Mammary epithelial cell (primary cell): ENCODE data around the gene MX1.

ENCODE experiments used
- EZH2 ChIP-seq: IDR thresholded peaks from 2 replicates; pipeline ENCODE4 v1.6.1; 2012; ENCODE audit warnings: low read length, inconsistent platforms, borderline replicate concordance
- TF ChIP-seq, protein P1 (sequence below), 2 donors: IDR thresholded peaks in 1 of 2; conservative IDR thresholded peaks in 1 of 2; 2 replicates each; pipeline ENCODE4 v1.5.1; 2011 to 2012; ENCODE audit warnings: inconsistent platforms in 2 of 2, low read length in 2 of 2, mild to moderate bottlenecking in 2 of 2, control low read depth in 1 of 2, low read depth in 1 of 2; ENCODE audit not compliant: insufficient read depth in 1 of 2; ENCODE audit errors: extremely low read depth in 1 of 2

DNA sequence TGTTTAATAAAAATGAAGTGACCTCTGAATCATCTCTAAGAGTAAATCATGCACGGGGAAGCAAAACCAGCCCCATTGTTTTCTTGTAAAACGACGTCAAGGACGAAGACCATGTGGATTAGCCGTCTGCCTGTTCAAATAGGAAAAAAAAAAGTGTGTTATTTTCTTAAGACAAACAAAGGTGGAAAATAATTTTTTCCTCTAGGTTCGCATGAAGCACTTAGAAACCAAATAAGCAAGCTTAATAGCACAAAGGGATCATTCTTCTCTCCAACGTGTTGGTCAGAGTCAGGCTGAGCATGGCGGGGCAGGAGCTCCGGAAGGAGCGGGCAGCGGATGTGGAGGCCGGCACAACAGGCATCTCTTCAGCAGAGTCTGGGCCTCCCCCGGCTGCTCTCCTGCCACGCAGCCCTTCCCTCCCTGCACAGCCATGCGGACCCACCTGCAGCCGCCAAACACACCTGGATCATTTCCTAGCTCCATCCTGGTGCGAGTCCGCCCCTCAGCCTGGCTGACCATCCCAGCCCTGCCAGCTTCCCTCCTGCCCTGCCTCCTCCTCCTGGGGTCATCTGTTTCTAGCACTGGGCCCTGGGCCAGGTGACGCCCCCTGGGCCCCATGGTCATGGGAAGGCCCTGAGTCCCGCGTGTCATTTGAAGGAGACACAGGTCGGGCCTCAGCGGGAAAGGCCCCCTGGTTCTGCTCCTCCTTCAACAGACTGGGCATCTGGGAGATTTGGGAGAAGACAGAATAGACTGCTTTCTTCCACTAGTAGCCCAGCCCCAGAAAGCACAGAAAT, 40.2 kb downstream of the MX1 start:
- TF ChIP-seq EZH2 = no peak
- TF ChIP-seq, protein P1, sequence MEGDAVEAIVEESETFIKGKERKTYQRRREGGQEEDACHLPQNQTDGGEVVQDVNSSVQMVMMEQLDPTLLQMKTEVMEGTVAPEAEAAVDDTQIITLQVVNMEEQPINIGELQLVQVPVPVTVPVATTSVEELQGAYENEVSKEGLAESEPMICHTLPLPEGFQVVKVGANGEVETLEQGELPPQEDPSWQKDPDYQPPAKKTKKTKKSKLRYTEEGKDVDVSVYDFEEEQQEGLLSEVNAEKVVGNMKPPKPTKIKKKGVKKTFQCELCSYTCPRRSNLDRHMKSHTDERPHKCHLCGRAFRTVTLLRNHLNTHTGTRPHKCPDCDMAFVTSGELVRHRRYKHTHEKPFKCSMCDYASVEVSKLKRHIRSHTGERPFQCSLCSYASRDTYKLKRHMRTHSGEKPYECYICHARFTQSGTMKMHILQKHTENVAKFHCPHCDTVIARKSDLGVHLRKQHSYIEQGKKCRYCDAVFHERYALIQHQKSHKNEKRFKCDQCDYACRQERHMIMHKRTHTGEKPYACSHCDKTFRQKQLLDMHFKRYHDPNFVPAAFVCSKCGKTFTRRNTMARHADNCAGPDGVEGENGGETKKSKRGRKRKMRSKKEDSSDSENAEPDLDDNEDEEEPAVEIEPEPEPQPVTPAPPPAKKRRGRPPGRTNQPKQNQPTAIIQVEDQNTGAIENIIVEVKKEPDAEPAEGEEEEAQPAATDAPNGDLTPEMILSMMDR (conservative IDR thresholded peaks at IDR 0.05 in 1 of 2, IDR thresholded peaks at IDR 0.05 in 1 of 2; ENCODE audit: extremely low read depth in 1 of 2, insufficient read depth in 1 of 2, low read depth in 1 of 2, low read length in 2 of 2) = no peak
